ENCODE measurements around the gene VPS16.

DNA sequence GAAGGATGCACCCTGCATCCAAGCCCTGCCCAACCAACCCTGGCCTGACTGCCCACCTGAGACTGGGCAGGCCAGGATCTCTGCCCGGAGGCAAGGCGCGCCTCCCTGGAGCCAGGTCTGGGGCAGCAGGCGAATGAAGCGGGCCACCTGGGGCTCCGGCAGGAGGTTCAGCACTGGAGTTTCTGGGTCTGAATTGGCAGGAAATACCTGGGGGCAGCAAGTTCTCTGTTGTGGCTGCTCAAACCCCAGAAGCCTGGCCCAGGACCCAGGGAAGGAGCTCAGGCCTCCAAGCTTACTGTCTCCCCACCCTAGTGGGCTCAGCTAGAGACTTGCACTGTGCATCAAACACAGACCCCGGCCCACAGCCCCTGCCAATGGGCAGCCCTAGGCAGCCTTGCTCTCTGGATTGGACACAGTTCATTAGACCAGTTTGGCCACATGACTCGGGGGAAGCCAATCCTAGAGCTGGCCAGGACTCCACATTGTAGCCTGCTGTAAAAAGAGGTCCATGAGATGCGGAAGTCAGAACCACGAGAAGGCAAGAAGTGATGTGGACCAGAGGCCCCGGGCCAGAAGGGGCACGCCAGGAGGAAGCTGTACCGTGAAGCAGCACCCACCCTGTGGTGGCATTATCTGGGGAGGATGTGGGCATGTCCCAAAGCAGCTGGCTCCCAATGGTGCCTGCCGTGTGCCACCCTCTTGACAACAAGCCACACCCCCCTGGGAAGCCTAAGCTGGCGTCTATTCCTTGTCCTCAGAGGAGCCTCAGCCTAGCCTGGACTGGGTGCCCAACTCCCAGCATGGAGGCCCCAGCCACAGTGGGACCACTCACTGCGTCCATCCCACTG, 43.2 kb upstream of the VPS16 start:
- TF ChIP-seq, protein P1, sequence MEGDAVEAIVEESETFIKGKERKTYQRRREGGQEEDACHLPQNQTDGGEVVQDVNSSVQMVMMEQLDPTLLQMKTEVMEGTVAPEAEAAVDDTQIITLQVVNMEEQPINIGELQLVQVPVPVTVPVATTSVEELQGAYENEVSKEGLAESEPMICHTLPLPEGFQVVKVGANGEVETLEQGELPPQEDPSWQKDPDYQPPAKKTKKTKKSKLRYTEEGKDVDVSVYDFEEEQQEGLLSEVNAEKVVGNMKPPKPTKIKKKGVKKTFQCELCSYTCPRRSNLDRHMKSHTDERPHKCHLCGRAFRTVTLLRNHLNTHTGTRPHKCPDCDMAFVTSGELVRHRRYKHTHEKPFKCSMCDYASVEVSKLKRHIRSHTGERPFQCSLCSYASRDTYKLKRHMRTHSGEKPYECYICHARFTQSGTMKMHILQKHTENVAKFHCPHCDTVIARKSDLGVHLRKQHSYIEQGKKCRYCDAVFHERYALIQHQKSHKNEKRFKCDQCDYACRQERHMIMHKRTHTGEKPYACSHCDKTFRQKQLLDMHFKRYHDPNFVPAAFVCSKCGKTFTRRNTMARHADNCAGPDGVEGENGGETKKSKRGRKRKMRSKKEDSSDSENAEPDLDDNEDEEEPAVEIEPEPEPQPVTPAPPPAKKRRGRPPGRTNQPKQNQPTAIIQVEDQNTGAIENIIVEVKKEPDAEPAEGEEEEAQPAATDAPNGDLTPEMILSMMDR (IDR thresholded peaks at IDR 0.05) = no peak
- TF ChIP-seq, protein P2, sequence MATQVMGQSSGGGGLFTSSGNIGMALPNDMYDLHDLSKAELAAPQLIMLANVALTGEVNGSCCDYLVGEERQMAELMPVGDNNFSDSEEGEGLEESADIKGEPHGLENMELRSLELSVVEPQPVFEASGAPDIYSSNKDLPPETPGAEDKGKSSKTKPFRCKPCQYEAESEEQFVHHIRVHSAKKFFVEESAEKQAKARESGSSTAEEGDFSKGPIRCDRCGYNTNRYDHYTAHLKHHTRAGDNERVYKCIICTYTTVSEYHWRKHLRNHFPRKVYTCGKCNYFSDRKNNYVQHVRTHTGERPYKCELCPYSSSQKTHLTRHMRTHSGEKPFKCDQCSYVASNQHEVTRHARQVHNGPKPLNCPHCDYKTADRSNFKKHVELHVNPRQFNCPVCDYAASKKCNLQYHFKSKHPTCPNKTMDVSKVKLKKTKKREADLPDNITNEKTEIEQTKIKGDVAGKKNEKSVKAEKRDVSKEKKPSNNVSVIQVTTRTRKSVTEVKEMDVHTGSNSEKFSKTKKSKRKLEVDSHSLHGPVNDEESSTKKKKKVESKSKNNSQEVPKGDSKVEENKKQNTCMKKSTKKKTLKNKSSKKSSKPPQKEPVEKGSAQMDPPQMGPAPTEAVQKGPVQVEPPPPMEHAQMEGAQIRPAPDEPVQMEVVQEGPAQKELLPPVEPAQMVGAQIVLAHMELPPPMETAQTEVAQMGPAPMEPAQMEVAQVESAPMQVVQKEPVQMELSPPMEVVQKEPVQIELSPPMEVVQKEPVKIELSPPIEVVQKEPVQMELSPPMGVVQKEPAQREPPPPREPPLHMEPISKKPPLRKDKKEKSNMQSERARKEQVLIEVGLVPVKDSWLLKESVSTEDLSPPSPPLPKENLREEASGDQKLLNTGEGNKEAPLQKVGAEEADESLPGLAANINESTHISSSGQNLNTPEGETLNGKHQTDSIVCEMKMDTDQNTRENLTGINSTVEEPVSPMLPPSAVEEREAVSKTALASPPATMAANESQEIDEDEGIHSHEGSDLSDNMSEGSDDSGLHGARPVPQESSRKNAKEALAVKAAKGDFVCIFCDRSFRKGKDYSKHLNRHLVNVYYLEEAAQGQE (IDR thresholded peaks at IDR 0.05) = no peak
- TF ChIP-seq POLR2A (IDR thresholded peaks at IDR 0.05; ENCODE audit: low read length) (no peak), RAD21 (conservative IDR thresholded peaks at IDR 0.05 in 1 of 2, IDR thresholded peaks at IDR 0.05 in 1 of 2) (no peak)

Data from A549 (cell line).